ENCODE results near the gene NUDT4. TPM values are rescaled to one million over a fixed set of nuclear protein-coding genes. Genes with fewer than 3 reads are reported as not detected.

Gene NUDT4
- polyA plus RNA-seq, 3 donors = 20.7 to 43.8 (median 35.6) TPM

DNA sequence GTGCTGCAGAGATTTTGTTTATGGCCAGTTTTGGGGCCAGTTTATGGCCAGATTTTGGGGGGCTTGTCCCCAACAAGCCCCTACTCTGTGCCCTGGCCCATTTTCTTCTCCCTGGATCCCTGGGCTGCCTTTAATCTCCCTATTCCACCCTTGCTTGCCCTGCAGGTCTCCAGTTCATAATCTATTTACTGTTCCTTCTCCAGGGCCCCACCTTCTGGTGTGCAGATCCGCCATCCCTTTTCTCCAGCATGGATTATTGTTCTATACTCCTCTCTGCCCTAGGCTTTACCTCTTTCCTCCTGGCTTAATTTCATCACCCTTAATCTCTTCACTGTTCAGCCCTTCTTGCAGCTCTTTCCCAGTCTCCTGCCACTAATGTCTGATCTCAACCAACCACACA, 26.0 kb upstream of the NUDT4 start:
- Mint-ChIP-seq H3K27ac (peak overlapping the region in 1 of 7 donors; percentile 43), H3K27me3 (ENCODE audit: low read depth in 3 of 3) (peaks cover 2 to 6% (median 5%) of the 10 kb centered on the region in 3 donors), H3K4me1 (no peaks in the 10 kb centered on the region), H3K36me3 (no peaks in the 10 kb centered on the region), H3K9me3 (peaks cover 0 to 2% (median 0%) of the 10 kb centered on the region in 7 donors), H3K4me3 (no peak overlapping the region)
- no peaks in the 10 kb centered on the region for H4K20me1 ChIP-seq (ENCODE audit: insufficient read depth, low read length)
- H3K4me3 ChIP-seq (replicated peaks in 1 of 3; ENCODE audit: low read depth in 2 of 3, low read length in 3 of 3) = no peak overlapping the region
- H3K27me3 ChIP-seq (ENCODE audit: control insufficient read depth in 2 of 2, insufficient read depth in 2 of 2, low read length in 2 of 2) = no peaks in the 10 kb centered on the region
- no peak overlapping the region for H3K4me2 ChIP-seq (replicated peaks; ENCODE audit: extremely low read depth, low read length, poor library complexity, severe bottlenecking)
- 100% methylated on average over 1 of the region's 1 CpG for WGBS (ENCODE audit: insufficient coverage)
- no peaks in the 10 kb centered on the region for H3K4me1 ChIP-seq (ENCODE audit: control insufficient read depth in 1 of 2, insufficient read depth in 2 of 2, low read length in 2 of 2)
- intact Hi-C loops (cut with micrococcal nuclease) = no loop called here
- TF ChIP-seq, protein P1, sequence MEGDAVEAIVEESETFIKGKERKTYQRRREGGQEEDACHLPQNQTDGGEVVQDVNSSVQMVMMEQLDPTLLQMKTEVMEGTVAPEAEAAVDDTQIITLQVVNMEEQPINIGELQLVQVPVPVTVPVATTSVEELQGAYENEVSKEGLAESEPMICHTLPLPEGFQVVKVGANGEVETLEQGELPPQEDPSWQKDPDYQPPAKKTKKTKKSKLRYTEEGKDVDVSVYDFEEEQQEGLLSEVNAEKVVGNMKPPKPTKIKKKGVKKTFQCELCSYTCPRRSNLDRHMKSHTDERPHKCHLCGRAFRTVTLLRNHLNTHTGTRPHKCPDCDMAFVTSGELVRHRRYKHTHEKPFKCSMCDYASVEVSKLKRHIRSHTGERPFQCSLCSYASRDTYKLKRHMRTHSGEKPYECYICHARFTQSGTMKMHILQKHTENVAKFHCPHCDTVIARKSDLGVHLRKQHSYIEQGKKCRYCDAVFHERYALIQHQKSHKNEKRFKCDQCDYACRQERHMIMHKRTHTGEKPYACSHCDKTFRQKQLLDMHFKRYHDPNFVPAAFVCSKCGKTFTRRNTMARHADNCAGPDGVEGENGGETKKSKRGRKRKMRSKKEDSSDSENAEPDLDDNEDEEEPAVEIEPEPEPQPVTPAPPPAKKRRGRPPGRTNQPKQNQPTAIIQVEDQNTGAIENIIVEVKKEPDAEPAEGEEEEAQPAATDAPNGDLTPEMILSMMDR (IDR thresholded peaks at IDR 0.05) = no peak
- no peak overlapping the region for H3K27ac ChIP-seq (ENCODE audit: low read depth in 1 of 2, low read length in 2 of 2)
- no peaks in the 10 kb centered on the region for H3K79me2 ChIP-seq (ENCODE audit: insufficient read depth, low read length)
- no peak for DNase-seq
- no peak overlapping the region for H3K9ac ChIP-seq (ENCODE audit: insufficient read depth, low read length, poor library complexity, severe bottlenecking)
- H3K9me3 ChIP-seq (replicated peaks in 1 of 2; ENCODE audit: control insufficient read depth in 1 of 2, insufficient read depth in 1 of 2, low read length in 2 of 2) = no peaks in the 10 kb centered on the region
- no peaks in the 10 kb centered on the region for H3K36me3 ChIP-seq (replicated peaks in 1 of 2; ENCODE audit: control insufficient read depth in 1 of 2, insufficient read depth in 2 of 2, low read length in 2 of 2)
- H2AFZ ChIP-seq (ENCODE audit: insufficient read depth, low read depth, low read length, poor library complexity, severe bottlenecking) = no peak overlapping the region

DNA sequence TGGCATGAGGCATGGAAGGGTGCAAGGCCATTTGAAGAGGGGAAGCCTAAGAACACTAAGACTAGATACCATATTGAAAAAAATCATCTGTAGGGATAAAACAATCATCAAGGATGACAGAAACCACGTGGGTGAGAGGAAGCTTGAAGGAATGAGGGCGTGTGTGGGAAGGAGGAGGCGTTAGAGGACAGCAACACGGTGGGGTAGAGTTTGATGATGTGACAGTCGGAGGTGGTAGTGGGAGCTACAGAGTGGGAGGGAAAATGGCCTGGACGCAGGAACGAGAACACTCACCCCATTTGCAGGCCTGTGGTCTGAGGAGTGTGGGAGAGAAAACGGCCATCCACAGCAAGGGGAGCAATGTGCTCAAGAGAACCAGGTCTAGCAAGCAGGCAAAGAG, 25.4 kb upstream of the NUDT4 start:
- Histone ChIP-seq H3K79me2 (ENCODE audit: insufficient read depth, low read length) (no peaks in the 10 kb centered on the region), H3K4me1 (ENCODE audit: control insufficient read depth in 1 of 2, insufficient read depth in 2 of 2, low read length in 2 of 2) (no peaks in the 10 kb centered on the region), H3K36me3 (replicated peaks in 1 of 2; ENCODE audit: control insufficient read depth in 1 of 2, insufficient read depth in 2 of 2, low read length in 2 of 2) (no peaks in the 10 kb centered on the region), H3K4me2 (replicated peaks; ENCODE audit: extremely low read depth, low read length, poor library complexity, severe bottlenecking) (no peak overlapping the region), H3K27ac (ENCODE audit: low read depth in 1 of 2, low read length in 2 of 2) (no peak overlapping the region), H2AFZ (ENCODE audit: insufficient read depth, low read depth, low read length, poor library complexity, severe bottlenecking) (no peak overlapping the region), H3K27me3 (ENCODE audit: control insufficient read depth in 2 of 2, insufficient read depth in 2 of 2, low read length in 2 of 2) (no peaks in the 10 kb centered on the region), H4K20me1 (ENCODE audit: insufficient read depth, low read length) (no peaks in the 10 kb centered on the region), H3K9me3 (replicated peaks in 1 of 2; ENCODE audit: control insufficient read depth in 1 of 2, insufficient read depth in 1 of 2, low read length in 2 of 2) (no peaks in the 10 kb centered on the region), H3K9ac (ENCODE audit: insufficient read depth, low read length, poor library complexity, severe bottlenecking) (no peak overlapping the region), H3K4me3 (replicated peaks in 1 of 3; ENCODE audit: low read depth in 2 of 3, low read length in 3 of 3) (no peak overlapping the region)
- Mint-ChIP-seq H3K27ac (no peak overlapping the region), H3K4me3 (no peak overlapping the region), H3K9me3 (peaks cover 0 to 2% (median 0%) of the 10 kb centered on the region in 7 donors), H3K27me3 (ENCODE audit: low read depth in 3 of 3) (peaks cover 2 to 6% (median 4%) of the 10 kb centered on the region in 3 donors), H3K36me3 (no peaks in the 10 kb centered on the region), H3K4me1 (no peaks in the 10 kb centered on the region)
- DNase-seq = no peak
- WGBS (ENCODE audit: insufficient coverage) = 92% methylated on average over 7 of the region's 8 CpGs
- TF ChIP-seq, protein P1 (IDR thresholded peaks at IDR 0.05) = no peak
- intact Hi-C loops (cut with micrococcal nuclease) = no loop called here
